Measurements from ENCODE around the gene TUBGCP6. TPM values are rescaled to one million over a fixed set of nuclear protein-coding genes. Genes with fewer than 3 reads are reported as not detected.

TUBGCP6 gene
- total and polyA plus RNA-seq, 2 experiments from 2014 or later, result 18.6 to 47.1 TPM

GRCh38 chr22:50175191-50175461 lies 69.7 kb downstream of the TUBGCP6 start:
- no peak overlapping the region for H3K27ac Mint-ChIP-seq
- no peaks in the 10 kb centered on the region for H3K9me2 ChIP-seq (ENCODE audit: insufficient read depth)
- no peaks in the 10 kb centered on the region for H3K36me3 ChIP-seq (ENCODE audit: insufficient read depth)
- H3K4me2 ChIP-seq, result no peak overlapping the region
- TF ChIP-seq REST (IDR thresholded peaks at IDR 0.05; ENCODE audit: unreplicated experiment) (no peak), EZH2phosphoT487 (IDR thresholded peaks at IDR 0.05; ENCODE audit: unreplicated experiment) (no peak), ZNF462 (CRISPR knock-in tag; IDR thresholded peaks at IDR 0.05) (no peak), STAT1 (IDR thresholded peaks at IDR 0.05; ENCODE audit: unreplicated experiment) (no peak), EZH2 (IDR thresholded peaks at IDR 0.05; ENCODE audit: low read depth, unreplicated experiment) (no peak), NANOG (IDR thresholded peaks at IDR 0.05; ENCODE audit: borderline replicate concordance) (no peak), CTCF (conservative IDR thresholded peaks at IDR 0.05; ENCODE audit: low read depth in 2 of 2) (no peak), CREB1 (CRISPR knock-in tag; IDR thresholded peaks at IDR 0.05; ENCODE audit: low read depth) (no peak), POLR2AphosphoS5 (IDR thresholded peaks at IDR 0.05; ENCODE audit: low read depth) (no peak), ETS1 (IDR thresholded peaks at IDR 0.05) (no peak), ZNF114 (CRISPR knock-in tag; IDR thresholded peaks at IDR 0.05) (no peak), ZNF331 (CRISPR knock-in tag; IDR thresholded peaks at IDR 0.05; ENCODE audit: low read depth) (no peak), JUNB (IDR thresholded peaks at IDR 0.05; ENCODE audit: unreplicated experiment) (no peak)
- no peaks in the 10 kb centered on the region for H4K20me1 ChIP-seq (replicated peaks; ENCODE audit: insufficient read depth)
- no peak for DNase-seq (ENCODE audit: low spot score)
- H3F3A ChIP-seq (replicated peaks; ENCODE audit: low read depth), result no peaks in the 10 kb centered on the region
- H3K27me3 Mint-ChIP-seq (ENCODE audit: insufficient read depth, low read depth, poor library complexity), result peaks cover 14% of the 10 kb centered on the region
- H3K4me3 Mint-ChIP-seq, result no peak overlapping the region
- H3K36me3 Mint-ChIP-seq (ENCODE audit: low read depth), result peaks cover 4% of the 10 kb centered on the region; the same call in 1 of the 3 replicates
- peaks cover 5% of the 10 kb centered on the region for H3K4me1 Mint-ChIP-seq
- no peak overlapping the region for H3K27ac ChIP-seq (ENCODE audit: low read depth)
- 0 out of 2 replicates have a peak, but pooled peaks cover 7% of the 10 kb centered on the region for H3K4me1 ChIP-seq (ENCODE audit: insufficient read depth)
- H3K27me3 ChIP-seq (ENCODE audit: insufficient read depth), result peaks cover 8% of the 10 kb centered on the region; the same call in 1 of the 2 replicates
- no peak overlapping the region for H3K4me3 ChIP-seq
- ATAC-seq, result no peak
- H3K9me3 Mint-ChIP-seq, result no peaks in the 10 kb centered on the region
- no peak overlapping the region for H2AFZ ChIP-seq
- H3K79me2 ChIP-seq (replicated peaks; ENCODE audit: insufficient read depth), result no peaks in the 10 kb centered on the region
